SK-N-SH treated with all-trans-retinoic acid at 6 μM for 48 hours (cell line): ENCODE results near the gene ANKRD11.

Experiments used
- BACH2 ChIP-seq: fragments of 250-450 bp; sonication (Bioruptor Pico); IDR thresholded peaks from 2 replicates; pipeline ENCODE4 v1.9.0; 2021; ENCODE audit warnings: mild to moderate bottlenecking, borderline replicate concordance
- CREB5 ChIP-seq: fragments of 250-450 bp; sonication (Bioruptor Pico); IDR thresholded peaks from 2 replicates; pipeline ENCODE4 v1.5.1; 2020; ENCODE audit warnings: low read depth, mild to moderate bottlenecking, moderate library complexity
- SNAI2 ChIP-seq: fragments of 250-450 bp; sonication (Bioruptor Pico); IDR thresholded peaks from 2 replicates; pipeline ENCODE4 v1.5.0; 2020; ENCODE audit warnings: mild to moderate bottlenecking, moderate library complexity

- TF ChIP-seq CREB5 (no peak), BACH2 (CRISPR knock-in tag) (no peak), SNAI2 (CRISPR knock-in tag) (no peak)
Measured at GRCh38 chr16:89278441-89279240, 211.7 kb downstream of the ANKRD11 start.
